Panc1 (cell line): ENCODE results near the gene KCNG2.

Experiments
- CTCF ChIP-seq: fragments of 450-650 bp; IDR thresholded peaks from 2 replicates; pipeline ENCODE4 v1.5.1; 2017; ENCODE audit warnings: mild to moderate bottlenecking
- POLR2AphosphoS5 ChIP-seq: IDR thresholded peaks from 2 replicates; pipeline ENCODE4 v1.6.1; 2012; ENCODE audit warnings: mild to moderate bottlenecking, low read depth, low read length, moderate library complexity
- REST ChIP-seq, 2 experiments: IDR thresholded peaks; 2 replicates each; pipeline ENCODE4 v1.6.1; 2011 to 2012; ENCODE audit warnings: low read depth in 2 of 2, control low read depth in 1 of 2, low read length in 1 of 2, mild to moderate bottlenecking in 1 of 2, moderate library complexity in 1 of 2; ENCODE audit not compliant: insufficient read depth in 1 of 2
- SIN3A ChIP-seq: IDR thresholded peaks from 2 replicates; pipeline ENCODE4 v1.6.1; 2012; ENCODE audit warnings: low read depth, mild to moderate bottlenecking, low read length, moderate library complexity, borderline replicate concordance; ENCODE audit not compliant: insufficient read depth

GRCh38 chr18:79916128-79916494 lies 118.4 kb downstream of the KCNG2 start:
- TF ChIP-seq CTCF (no peak), REST (IDR thresholded peaks at IDR 0.05; ENCODE audit: insufficient read depth in 1 of 2, low read depth in 2 of 2, low read length in 1 of 2) (no peak), POLR2AphosphoS5 (no peak), SIN3A (no peak)
